ENCODE data around the gene EMC6.

The EMC6 gene

GRCh38 chr17:3647769-3648555 lies 20.6 kb upstream of the EMC6 start:
- no peaks in the 10 kb centered on the region for H3K79me2 ChIP-seq
- no peaks in the 10 kb centered on the region for H3K4me1 ChIP-seq
- no peaks in the 10 kb centered on the region for H3K9me3 ChIP-seq (ENCODE audit: control insufficient read depth, low read length)
- H3K27ac ChIP-seq, result no peak overlapping the region
- H2AFZ ChIP-seq, result no peak overlapping the region
- H3K9ac ChIP-seq, result no peak overlapping the region
- H3K27me3 ChIP-seq (ENCODE audit: control insufficient read depth, insufficient read depth, low read length), result no peaks in the 10 kb centered on the region
- H3K4me2 ChIP-seq (ENCODE audit: low read length), result no peak overlapping the region
- TF ChIP-seq, protein P1, sequence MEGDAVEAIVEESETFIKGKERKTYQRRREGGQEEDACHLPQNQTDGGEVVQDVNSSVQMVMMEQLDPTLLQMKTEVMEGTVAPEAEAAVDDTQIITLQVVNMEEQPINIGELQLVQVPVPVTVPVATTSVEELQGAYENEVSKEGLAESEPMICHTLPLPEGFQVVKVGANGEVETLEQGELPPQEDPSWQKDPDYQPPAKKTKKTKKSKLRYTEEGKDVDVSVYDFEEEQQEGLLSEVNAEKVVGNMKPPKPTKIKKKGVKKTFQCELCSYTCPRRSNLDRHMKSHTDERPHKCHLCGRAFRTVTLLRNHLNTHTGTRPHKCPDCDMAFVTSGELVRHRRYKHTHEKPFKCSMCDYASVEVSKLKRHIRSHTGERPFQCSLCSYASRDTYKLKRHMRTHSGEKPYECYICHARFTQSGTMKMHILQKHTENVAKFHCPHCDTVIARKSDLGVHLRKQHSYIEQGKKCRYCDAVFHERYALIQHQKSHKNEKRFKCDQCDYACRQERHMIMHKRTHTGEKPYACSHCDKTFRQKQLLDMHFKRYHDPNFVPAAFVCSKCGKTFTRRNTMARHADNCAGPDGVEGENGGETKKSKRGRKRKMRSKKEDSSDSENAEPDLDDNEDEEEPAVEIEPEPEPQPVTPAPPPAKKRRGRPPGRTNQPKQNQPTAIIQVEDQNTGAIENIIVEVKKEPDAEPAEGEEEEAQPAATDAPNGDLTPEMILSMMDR (IDR thresholded peaks at IDR 0.05), result peak; percentile 46
- no peaks in the 10 kb centered on the region for H3K36me3 ChIP-seq (ENCODE audit: control insufficient read depth, insufficient read depth, low read length)
- H3K4me3 ChIP-seq (ENCODE audit: low read depth, low read length), result no peak overlapping the region

DNA sequence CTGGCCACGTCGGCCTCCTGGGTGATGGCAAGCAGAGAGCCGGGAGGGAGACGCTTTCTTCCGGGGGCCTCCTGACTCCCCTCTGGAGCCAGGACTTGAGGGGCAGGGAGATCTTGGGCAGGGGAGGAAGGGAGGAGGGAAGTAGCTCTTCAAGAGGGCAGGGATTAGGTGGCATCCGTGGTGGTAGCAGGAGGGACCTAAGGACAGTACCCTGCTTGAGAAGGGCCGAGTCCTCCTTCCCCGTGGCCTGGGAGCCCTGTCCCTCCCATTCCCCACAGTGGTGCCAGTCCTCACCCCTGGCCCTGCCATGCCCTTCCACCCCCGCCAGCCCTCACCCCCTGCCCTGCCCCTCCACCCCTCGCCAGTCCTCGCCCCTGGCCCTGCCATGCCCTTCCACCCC lies 12.8 kb upstream of the EMC6 start:
- Histone ChIP-seq H3K9me3 (ENCODE audit: control insufficient read depth, low read length) (no peaks in the 10 kb centered on the region), H2AFZ (no peak overlapping the region), H3K4me1 (no peaks in the 10 kb centered on the region), H3K9ac (no peak overlapping the region), H3K27me3 (ENCODE audit: control insufficient read depth, insufficient read depth, low read length) (no peaks in the 10 kb centered on the region), H3K79me2 (no peaks in the 10 kb centered on the region), H3K4me3 (ENCODE audit: low read depth, low read length) (no peak overlapping the region), H3K27ac (no peak overlapping the region), H3K4me2 (ENCODE audit: low read length) (no peak overlapping the region), H3K36me3 (ENCODE audit: control insufficient read depth, insufficient read depth, low read length) (no peaks in the 10 kb centered on the region)
- TF ChIP-seq, protein P1 (IDR thresholded peaks at IDR 0.05), result no peak

- Histone ChIP-seq H3K4me3 (ENCODE audit: low read depth, low read length) (no peak overlapping the region), H3K27me3 (ENCODE audit: control insufficient read depth, insufficient read depth, low read length) (no peaks in the 10 kb centered on the region), H3K9ac (no peak overlapping the region), H3K4me1 (no peaks in the 10 kb centered on the region), H3K9me3 (ENCODE audit: control insufficient read depth, low read length) (no peaks in the 10 kb centered on the region), H3K36me3 (ENCODE audit: control insufficient read depth, insufficient read depth, low read length) (no peaks in the 10 kb centered on the region), H3K27ac (no peak overlapping the region), H3K4me2 (ENCODE audit: low read length) (no peak overlapping the region), H2AFZ (no peak overlapping the region), H3K79me2 (no peaks in the 10 kb centered on the region)
- TF ChIP-seq, protein P1 (IDR thresholded peaks at IDR 0.05), result no peak
Measured at GRCh38 chr17:3656353-3656752, 12.3 kb upstream of the EMC6 start.

GRCh38 chr17:3656755-3657587 lies 11.6 kb upstream of the EMC6 start:
- TF ChIP-seq, protein P1 (IDR thresholded peaks at IDR 0.05), result no peak
- Histone ChIP-seq H3K9me3 (ENCODE audit: control insufficient read depth, low read length) (no peaks in the 10 kb centered on the region), H3K27me3 (ENCODE audit: control insufficient read depth, insufficient read depth, low read length) (no peaks in the 10 kb centered on the region), H3K4me2 (ENCODE audit: low read length) (no peak overlapping the region), H3K4me1 (no peaks in the 10 kb centered on the region), H2AFZ (no peak overlapping the region), H3K9ac (no peak overlapping the region), H3K27ac (no peak overlapping the region), H3K4me3 (ENCODE audit: low read depth, low read length) (no peak overlapping the region), H3K36me3 (ENCODE audit: control insufficient read depth, insufficient read depth, low read length) (no peaks in the 10 kb centered on the region), H3K79me2 (no peaks in the 10 kb centered on the region)

All from parathyroid adenoma (tissue), 2 donors.